Measurements from ENCODE around the gene ATG4B. TPM values are rescaled to one million over a fixed set of nuclear protein-coding genes. Genes with fewer than 3 reads are reported as not detected.

Gene ATG4B
- total RNA-seq, 1 donor from 2014 or later, result 83.2 TPM

- Histone ChIP-seq H3K4me2 (ENCODE audit: low read length) (peak overlapping the region; percentile 89), H3K9me3 (ENCODE audit: insufficient read depth, low read depth, low read length) (no peaks in the 10 kb centered on the region), H3K4me1 (ENCODE audit: insufficient read depth, low read length) (peaks cover 6% of the 10 kb centered on the region), H4K20me1 (ENCODE audit: insufficient read depth, low read length) (peaks cover 45% of the 10 kb centered on the region), H3K27ac (ENCODE audit: low read depth, low read length) (no peak overlapping the region), H3K79me2 (ENCODE audit: insufficient read depth, low read length) (peaks cover 76% of the 10 kb centered on the region), H3K27me3 (ENCODE audit: insufficient read depth, low read length) (no peaks in the 10 kb centered on the region), H2AFZ (ENCODE audit: low read depth, low read length) (no peak overlapping the region), H3K4me3 (ENCODE audit: insufficient read depth, low read depth, low read length) (no peak overlapping the region), H3K9ac (ENCODE audit: low read length) (peak overlapping the region; percentile 83), H3K36me3 (ENCODE audit: insufficient read depth, low read length) (no peaks in the 10 kb centered on the region)
- TF ChIP-seq CTCF (IDR thresholded peaks at IDR 0.05; ENCODE audit: insufficient read depth, low read depth, low read length) (no peak), EZH2 (IDR thresholded peaks at IDR 0.05; ENCODE audit: insufficient read depth, low read length) (no peak)
- Mint-ChIP-seq H3K36me3 (ENCODE audit: low read depth, unreplicated experiment) (peaks cover 4% of the 10 kb centered on the region), H3K27ac (ENCODE audit: unreplicated experiment) (peak overlapping the region; percentile 47), H3K4me3 (ENCODE audit: unreplicated experiment) (peak overlapping the region; percentile 71), H3K4me1 (ENCODE audit: low read depth, unreplicated experiment) (peaks cover 9% of the 10 kb centered on the region), H3K9me3 (ENCODE audit: unreplicated experiment) (no peaks in the 10 kb centered on the region), H3K27me3 (ENCODE audit: low read depth, unreplicated experiment) (no peaks in the 10 kb centered on the region)
- no peak for FAIRE-seq
- DNase-seq (ENCODE audit: low read depth), result no peak
These were observed 26.4 kb upstream of the ATG4B start for GRCh38 chr2:241611062-241611461.

- no peak for DNase-seq (ENCODE audit: low read depth)
These were observed 25.1 kb upstream of the ATG4B start for GRCh38 chr2:241612156-241613016.

More at GRCh38 chr2:241612156-241613016, 25.1 kb upstream of the ATG4B start:
- no peak for TF ChIP-seq CTCF (IDR thresholded peaks at IDR 0.05; ENCODE audit: insufficient read depth, low read depth, low read length)
- H4K20me1 ChIP-seq (ENCODE audit: insufficient read depth, low read length), result peaks cover 52% of the 10 kb centered on the region
- no peaks in the 10 kb centered on the region for H3K9me3 ChIP-seq (ENCODE audit: insufficient read depth, low read depth, low read length)
- H3K4me1 ChIP-seq (ENCODE audit: insufficient read depth, low read length), result peaks cover 7% of the 10 kb centered on the region
- Mint-ChIP-seq H3K4me3 (ENCODE audit: unreplicated experiment) (no peak overlapping the region), H3K4me1 (ENCODE audit: low read depth, unreplicated experiment) (peaks cover 11% of the 10 kb centered on the region), H3K27ac (ENCODE audit: unreplicated experiment) (no peak overlapping the region), H3K9me3 (ENCODE audit: unreplicated experiment) (no peaks in the 10 kb centered on the region), H3K27me3 (ENCODE audit: low read depth, unreplicated experiment) (no peaks in the 10 kb centered on the region), H3K36me3 (ENCODE audit: low read depth, unreplicated experiment) (peaks cover 4% of the 10 kb centered on the region)
- H3K4me3 ChIP-seq (ENCODE audit: insufficient read depth, low read depth, low read length), result no peak overlapping the region
- no peak overlapping the region for H3K9ac ChIP-seq (ENCODE audit: low read length)
- no peaks in the 10 kb centered on the region for H3K27me3 ChIP-seq (ENCODE audit: insufficient read depth, low read length)
- H3K79me2 ChIP-seq (ENCODE audit: insufficient read depth, low read length), result peaks cover 86% of the 10 kb centered on the region
- no peak overlapping the region for H3K27ac ChIP-seq (ENCODE audit: low read depth, low read length)
- H3K4me2 ChIP-seq (ENCODE audit: low read length), result no peak overlapping the region
- FAIRE-seq, result no peak
- H2AFZ ChIP-seq (ENCODE audit: low read depth, low read length), result no peak overlapping the region
- no peaks in the 10 kb centered on the region for H3K36me3 ChIP-seq (ENCODE audit: insufficient read depth, low read length)
